Inflammatory macrophage (primary cell): ENCODE data around the gene TMEM272.

Experiments used
- DNase-seq, 2 donors: peaks; one replicate each; pipeline ENCODE4 v3.0.0-alpha.2; 2020 to 2022

TMEM272 gene

GRCh38 chr13:51804295-51805172, 40.4 kb downstream of the TMEM272 start:
- DNase-seq, result no peak

- peak; percentile 89 to 93 for DNase-seq
Observed at GRCh38 chr13:51803422-51804294, 41.3 kb downstream of the TMEM272 start, which contains the start of gene DHRS12. Gene DHRS12, minus strand, starts transcription at chr13:51804163. Its CDS starts 4,504 bp downstream, at chr13:51799659.

- DNase-seq, result no peak
Observed at GRCh38 chr13:51802631-51803418, 42.2 kb downstream of the TMEM272 start.

DNA sequence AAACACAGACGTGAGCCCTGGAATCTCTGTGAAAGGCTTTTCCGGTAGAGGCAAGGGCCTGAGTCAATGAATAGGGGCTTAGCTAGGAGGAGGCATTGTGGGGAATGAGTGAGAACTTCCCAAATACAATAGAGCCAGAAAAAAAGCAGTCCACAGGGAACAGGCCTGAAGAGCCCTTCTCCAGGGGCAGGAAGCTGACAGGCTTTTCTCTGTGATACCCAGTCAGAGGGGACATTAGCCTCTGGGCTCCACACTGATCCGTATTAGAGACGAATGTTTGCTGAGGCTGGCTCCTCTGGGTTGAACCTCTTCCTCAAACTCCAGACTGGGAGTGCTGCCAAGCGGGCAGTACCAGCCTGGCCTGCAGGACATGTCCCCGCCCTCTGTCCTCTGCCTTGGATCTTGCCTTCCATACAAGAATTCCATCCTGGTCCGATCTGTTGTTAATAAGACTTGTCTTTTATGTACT, 43.3 kb downstream of the TMEM272 start:
- peak; percentile 39 to 48 for DNase-seq

- no peak for DNase-seq
Observed at GRCh38 chr13:51800486-51800885, 44.5 kb downstream of the TMEM272 start.

GRCh38 chr13:51799261-51799660, 45.7 kb downstream of the TMEM272 start:
- no peak for DNase-seq

- no peak for DNase-seq
Observed at GRCh38 chr13:51797664-51798488, 47.1 kb downstream of the TMEM272 start.

GRCh38 chr13:51796546-51796945, 48.4 kb downstream of the TMEM272 start:
- DNase-seq, result no peak

GRCh38 chr13:51795419-51795818, 49.6 kb downstream of the TMEM272 start:
- DNase-seq, result no peak

GRCh38 chr13:51794964-51795363, 50.0 kb downstream of the TMEM272 start:
- no peak for DNase-seq

DNA sequence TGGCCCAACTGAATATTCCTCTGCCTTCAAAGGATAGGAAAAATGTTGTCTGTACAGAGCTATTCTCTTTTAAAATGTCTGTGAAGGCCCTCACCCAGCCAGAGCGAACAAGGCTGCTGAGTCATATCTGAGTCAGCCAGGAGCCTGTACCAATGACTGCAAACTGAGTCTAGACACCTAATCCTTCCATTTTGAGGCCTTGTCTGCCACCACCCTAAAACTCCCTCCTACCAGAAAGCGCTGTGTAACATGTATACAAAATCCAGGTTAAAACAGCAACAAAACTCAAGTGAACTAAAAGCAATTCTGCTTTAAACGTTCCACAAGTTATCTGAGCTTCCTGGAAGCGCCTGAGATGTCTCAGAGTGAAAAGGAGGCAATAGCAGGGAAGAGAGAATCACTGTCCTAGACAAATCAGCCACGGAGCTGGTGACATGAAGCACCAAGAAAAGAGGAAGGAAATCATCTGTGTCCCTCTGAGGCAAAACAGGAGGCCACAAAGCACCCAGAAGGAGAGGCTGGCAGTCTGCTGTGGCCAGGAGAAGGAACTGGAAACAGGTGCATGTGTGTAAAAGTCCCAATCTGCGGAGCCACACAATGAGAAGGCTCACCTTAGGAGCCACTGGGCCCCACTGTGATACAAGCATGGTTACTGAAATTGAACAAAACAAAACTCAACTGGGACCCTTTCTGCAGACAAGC, 51.3 kb downstream of the TMEM272 start:
- peak; percentile 66 to 70 for DNase-seq

DNA sequence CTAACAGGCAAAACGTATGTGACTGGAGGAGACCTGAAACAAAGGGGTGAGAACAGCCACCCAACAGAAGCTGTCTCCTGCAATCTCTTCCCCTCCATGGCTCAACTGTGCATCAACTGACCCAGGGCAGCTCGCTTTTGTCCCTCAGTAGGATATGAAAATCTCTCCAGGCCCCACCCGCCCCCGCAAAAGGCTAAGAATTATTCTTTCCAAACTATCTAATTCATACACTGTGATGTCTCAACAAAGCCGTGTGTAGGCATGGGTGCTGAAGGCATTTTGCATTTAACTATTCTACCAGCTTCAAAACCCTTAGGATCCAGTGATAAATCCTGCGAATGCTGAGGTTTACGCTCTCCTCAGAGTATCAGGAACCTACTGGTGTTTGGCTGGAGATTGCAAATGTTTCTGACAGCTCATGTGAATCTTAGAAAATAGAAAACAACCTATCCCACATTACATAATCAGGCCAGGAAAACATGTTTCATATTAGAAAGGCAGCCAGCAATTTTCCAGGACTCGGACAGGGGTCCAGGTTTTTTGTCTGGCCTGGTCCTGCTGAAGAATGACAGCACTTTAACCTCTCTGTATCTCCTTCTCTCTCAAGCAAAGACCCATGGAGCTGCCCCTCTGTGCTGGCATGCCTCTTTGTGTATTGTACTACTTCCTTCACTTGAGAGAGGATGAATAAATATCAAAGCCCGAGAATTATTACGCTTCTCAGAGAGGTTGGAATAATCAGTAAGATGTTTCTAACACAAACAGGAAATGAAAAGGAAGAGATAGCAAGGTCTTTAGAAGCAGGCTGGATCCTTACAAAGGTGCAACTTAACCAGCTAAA, 58.3 kb downstream of the TMEM272 start:
- DNase-seq, result peak in 1 of 2 donors; percentile 10

DNA sequence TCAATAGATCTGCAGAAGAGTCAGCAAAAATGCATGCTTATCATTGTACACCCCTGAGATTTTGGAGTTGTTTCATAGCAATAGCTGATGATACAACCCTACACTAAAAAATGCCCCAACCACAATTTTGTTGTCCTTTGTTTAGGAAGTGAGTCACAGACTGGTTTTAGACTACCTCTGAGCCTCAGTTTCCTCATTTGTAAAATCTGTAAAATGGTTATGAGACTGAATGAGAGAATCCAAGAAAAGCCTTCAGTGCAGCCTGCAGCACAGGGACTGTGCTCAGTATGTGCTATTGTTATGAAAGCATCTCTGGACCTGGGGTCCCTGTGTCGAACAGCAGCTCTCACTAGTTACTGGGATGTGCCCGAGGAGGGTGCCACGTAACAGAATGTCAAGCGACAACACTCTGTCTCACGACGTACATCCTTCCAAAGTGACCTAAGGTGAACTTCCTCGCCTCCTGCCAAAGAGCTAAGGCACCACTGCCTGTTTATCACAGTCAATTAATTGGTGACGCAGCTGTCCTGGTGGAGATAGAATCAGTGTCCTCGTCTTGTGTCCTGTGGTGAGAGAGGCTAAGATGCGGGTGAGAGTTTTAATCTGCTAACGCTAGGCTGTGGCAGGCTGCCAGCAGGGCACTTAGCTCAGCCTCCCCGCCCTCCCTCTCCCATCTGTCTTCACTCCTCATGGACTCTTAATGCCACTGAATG, 59.1 kb downstream of the TMEM272 start:
- no peak for DNase-seq

GRCh38 chr13:51784097-51784496, 60.9 kb downstream of the TMEM272 start:
- DNase-seq, result no peak

DNA sequence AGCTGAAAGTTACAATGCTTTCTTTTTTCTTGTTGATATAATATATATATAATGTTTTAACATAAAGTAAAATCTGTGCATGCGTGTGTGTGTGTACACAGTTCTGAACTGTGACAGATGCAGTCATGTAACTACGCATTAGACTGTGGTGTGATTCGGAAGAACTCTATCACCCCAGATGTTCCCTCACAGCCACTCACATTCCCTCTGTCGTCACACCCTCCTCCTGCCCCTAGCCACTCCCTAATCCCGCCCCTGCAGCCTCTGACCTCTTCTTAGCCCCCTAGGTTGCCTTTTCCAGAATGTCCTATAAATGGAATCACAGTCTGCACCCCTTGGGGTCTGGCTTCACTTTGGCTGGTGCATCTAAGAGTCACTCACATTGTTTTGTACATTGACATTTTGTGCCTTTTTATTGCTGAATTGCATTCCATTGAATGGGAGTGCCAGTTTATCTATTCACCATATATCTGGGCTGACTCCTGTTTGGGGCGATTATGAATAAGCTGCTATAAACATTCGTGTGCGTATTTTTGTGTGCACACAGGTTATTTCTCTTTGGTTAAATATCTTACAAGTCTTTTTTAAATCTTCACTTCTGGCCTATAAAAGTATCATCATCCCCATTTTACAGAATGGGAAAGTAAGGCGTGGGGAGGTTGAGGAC, 61.4 kb downstream of the TMEM272 start:
- DNase-seq, result no peak

GRCh38 chr13:51782026-51782710, 62.8 kb downstream of the TMEM272 start:
- DNase-seq, result no peak

DNA sequence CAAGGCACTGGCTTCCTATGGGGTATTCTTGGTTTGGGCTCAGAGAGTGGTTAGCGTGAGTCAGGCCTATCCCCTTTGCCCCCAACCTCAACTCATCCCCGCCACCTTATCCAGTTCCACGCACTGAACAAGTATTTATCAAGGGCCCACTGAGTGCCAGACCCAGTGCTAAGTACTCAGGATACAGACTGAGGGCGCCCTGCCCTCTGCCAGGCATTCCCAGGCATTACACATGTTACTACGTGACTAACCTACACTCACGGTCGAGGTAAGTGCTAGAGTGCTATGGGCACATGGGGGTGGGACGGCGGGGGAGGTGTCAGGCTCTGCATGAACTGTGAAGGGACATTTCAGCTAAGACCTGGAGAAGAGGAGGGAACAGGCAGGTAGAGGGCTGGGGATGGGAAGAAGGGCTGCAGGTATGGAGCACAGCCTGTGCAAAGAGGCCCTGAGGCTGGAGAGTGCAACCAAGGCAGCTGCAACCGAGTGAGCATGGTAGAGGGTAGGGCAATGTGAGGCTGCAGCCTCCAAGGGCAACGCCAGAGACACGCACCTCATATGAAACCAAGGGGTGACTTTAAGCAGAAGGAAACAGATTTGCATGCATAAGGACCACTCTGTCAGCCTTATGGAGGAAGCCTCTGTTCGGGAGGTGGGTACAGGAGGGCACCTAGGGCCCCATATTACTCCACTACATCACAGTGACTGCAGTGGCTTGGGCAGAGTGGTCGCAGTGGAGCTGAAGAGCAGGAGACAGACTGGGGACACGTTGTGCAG, 63.5 kb downstream of the TMEM272 start:
- DNase-seq, result peak in 1 of 2 donors; percentile 18
